GM18517 (cell line): Measurements from ENCODE around the gene RUNDC3A.
"Not testable (repeated sequence)": the region's sequence is repeated elsewhere in the genome, so short reads cannot be mapped to it uniquely, and the experiment has no call there.

Source experiments
- ATAC-seq: cut with Tn5 transposase; IDR thresholded peaks from one replicate; pipeline ENCODE4 v1.9.1; 2021; ENCODE audit warnings: mild to moderate bottlenecking, moderate library complexity; ENCODE audit not compliant: unreplicated experiment

The RUNDC3A gene

GRCh38 chr17:44318077-44318892 lies 9.9 kb downstream of the RUNDC3A start:
- no peak for ATAC-seq

- no peak for ATAC-seq
Measured at GRCh38 chr17:44320066-44320465, 11.7 kb downstream of the RUNDC3A start.

GRCh38 chr17:44321246-44322120 lies 13.1 kb downstream of the RUNDC3A start:
- no peak for ATAC-seq

- ATAC-seq = no peak
Measured at GRCh38 chr17:44322236-44322895, 14.0 kb downstream of the RUNDC3A start.

- ATAC-seq = no peak
Measured at GRCh38 chr17:44323359-44324091, 15.1 kb downstream of the RUNDC3A start.

- ATAC-seq = peak; percentile 7
Measured at GRCh38 chr17:44324092-44324570, 15.7 kb downstream of the RUNDC3A start.

GRCh38 chr17:44324571-44325275 lies 16.3 kb downstream of the RUNDC3A start, which contains the start of gene SLC25A39:
SLC25A39 (minus strand) TSS chr17:44324823; CDS start chr17:44323562, 1,261 bp downstream.
- ATAC-seq = peak; percentile 65

- no peak for ATAC-seq
Measured at GRCh38 chr17:44326861-44327444, 18.6 kb downstream of the RUNDC3A start.

- no peak for ATAC-seq
Measured at GRCh38 chr17:44327715-44328449, 19.5 kb downstream of the RUNDC3A start.

- ATAC-seq = not testable (repeated sequence)
Measured at GRCh38 chr17:44329516-44329915, 21.1 kb downstream of the RUNDC3A start.

- ATAC-seq = not testable (repeated sequence)
Measured at GRCh38 chr17:44330263-44330662, 21.9 kb downstream of the RUNDC3A start.

GRCh38 chr17:44331249-44331760 lies 22.9 kb downstream of the RUNDC3A start:
- ATAC-seq = no peak

GRCh38 chr17:44333371-44333770 lies 25.0 kb downstream of the RUNDC3A start:
- no peak for ATAC-seq

GRCh38 chr17:44334315-44334714 lies 25.9 kb downstream of the RUNDC3A start:
- ATAC-seq = no peak

- ATAC-seq = no peak
Measured at GRCh38 chr17:44334727-44335126, 26.3 kb downstream of the RUNDC3A start.

- ATAC-seq = no peak
Measured at GRCh38 chr17:44335564-44335963, 27.2 kb downstream of the RUNDC3A start.

- no peak for ATAC-seq
Measured at GRCh38 chr17:44335968-44336367, 27.6 kb downstream of the RUNDC3A start.

GRCh38 chr17:44338702-44339101 lies 30.3 kb downstream of the RUNDC3A start:
- no peak for ATAC-seq
